ENCODE results near the gene SOX18. TPM values are rescaled to one million over a fixed set of nuclear protein-coding genes. Genes with fewer than 3 reads are reported as not detected.

Gene SOX18
- total and polyA plus RNA-seq, 2 of the 13 experiments (the other 11 are each of a cell fraction or from before 2014, with no cell fraction given), result 1.6 to 1.9 TPM

DNA sequence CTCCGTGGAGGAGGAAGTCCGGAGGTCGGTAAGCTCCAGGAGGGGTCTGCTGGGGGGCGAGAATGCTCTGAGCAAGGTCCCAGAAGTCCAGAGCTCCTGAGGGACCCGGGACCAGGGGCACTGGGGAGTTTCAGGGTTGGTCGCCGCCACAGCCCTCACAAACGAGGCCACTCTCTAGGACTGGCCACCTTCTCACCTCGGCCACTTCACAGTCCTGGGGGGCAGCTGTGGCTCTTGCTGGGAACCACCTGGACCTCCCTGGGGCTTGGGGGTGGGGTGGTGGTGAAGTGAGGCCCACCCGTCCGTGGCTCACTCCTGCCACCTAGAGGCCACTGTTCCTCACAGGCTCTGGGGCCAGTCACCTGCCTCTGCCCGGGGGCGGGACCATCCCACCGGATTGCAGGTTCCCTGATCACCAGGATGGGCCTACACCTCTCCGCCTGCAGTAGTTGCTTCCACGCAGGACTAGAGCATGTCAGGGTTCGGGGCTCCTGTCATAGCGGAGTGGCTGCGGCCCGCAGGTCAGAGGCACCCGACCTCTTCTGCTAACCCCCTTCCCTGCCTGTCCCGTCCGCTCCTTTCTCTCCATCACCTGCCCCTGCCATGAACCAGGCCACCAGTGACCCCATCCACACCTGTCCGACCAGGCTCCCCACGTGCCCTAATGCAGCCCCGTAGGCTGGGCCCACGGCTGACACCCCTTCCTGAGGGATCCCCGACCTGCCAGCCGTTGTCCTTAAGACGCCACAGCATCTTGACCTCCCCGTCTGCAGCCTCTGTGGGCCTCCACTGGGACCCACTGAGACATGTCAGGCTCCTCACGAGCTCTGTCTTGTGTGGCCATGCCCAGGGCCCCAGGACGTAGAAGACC lies 8.4 kb upstream of the SOX18 start (continued):
- TF ChIP-seq RAD21 (CRISPR knock-in tag; IDR thresholded peaks at IDR 0.05) (peak; percentile 99), ZNF777 (CRISPR knock-in tag; IDR thresholded peaks at IDR 0.05) (peak; percentile 63), ZFP62 (CRISPR knock-in tag; IDR thresholded peaks at IDR 0.05) (no peak), ZNF761 (CRISPR knock-in tag; conservative IDR thresholded peaks at IDR 0.05) (0 out of 2 replicates have a peak, but pooled peaks have one; percentile 55), MIXL1 (CRISPR knock-in tag; IDR thresholded peaks at IDR 0.05) (peak; percentile 52; the same call in 1 of the 2 replicates), ZNF780A (CRISPR knock-in tag; IDR thresholded peaks at IDR 0.05) (peak; percentile 24; the same call in 1 of the 2 replicates), ZNF256 (CRISPR knock-in tag; conservative IDR thresholded peaks at IDR 0.05) (0 out of 2 replicates have a peak, but pooled peaks have one; percentile 13), DNMT3B (CRISPR knock-in tag; conservative IDR thresholded peaks at IDR 0.05) (0 out of 2 replicates have a peak, but pooled peaks have one; percentile 24), ZNF180 (CRISPR knock-in tag; IDR thresholded peaks at IDR 0.05; ENCODE audit: borderline replicate concordance, low read depth) (peak; percentile 78; the same call in 1 of the 2 replicates), SIX4 (CRISPR knock-in tag; IDR thresholded peaks at IDR 0.05) (no peak), ZFY (CRISPR knock-in tag; IDR thresholded peaks at IDR 0.05) (no peak), ZNF510 (CRISPR knock-in tag; IDR thresholded peaks at IDR 0.05; ENCODE audit: low read depth) (peak; percentile 96; the same call in 1 of the 2 replicates), REST (IDR thresholded peaks at IDR 0.05; ENCODE audit: borderline replicate concordance in 1 of 2, low read depth in 1 of 2, low read length in 2 of 2) (no peak), MLLT10 (CRISPR knock-in tag; IDR thresholded peaks at IDR 0.05) (no peak), FIP1L1 (IDR thresholded peaks at IDR 0.05; ENCODE audit: borderline replicate concordance, insufficient read depth, low read depth, low read length) (0 out of 2 replicates have a peak, but pooled peaks have one; percentile 63), ZNF703 (CRISPR knock-in tag; IDR thresholded peaks at IDR 0.05; ENCODE audit: borderline replicate concordance) (no peak), ZNF350 (CRISPR knock-in tag; IDR thresholded peaks at IDR 0.05; ENCODE audit: borderline replicate concordance, low read depth) (peak; percentile 68), ZNF331 (CRISPR knock-in tag; IDR thresholded peaks at IDR 0.05) (peak; percentile 46; the same call in 1 of the 2 replicates), THRA (CRISPR knock-in tag; IDR thresholded peaks at IDR 0.05; ENCODE audit: borderline replicate concordance) (peak; percentile 56)
- TF ChIP-seq, protein P1, sequence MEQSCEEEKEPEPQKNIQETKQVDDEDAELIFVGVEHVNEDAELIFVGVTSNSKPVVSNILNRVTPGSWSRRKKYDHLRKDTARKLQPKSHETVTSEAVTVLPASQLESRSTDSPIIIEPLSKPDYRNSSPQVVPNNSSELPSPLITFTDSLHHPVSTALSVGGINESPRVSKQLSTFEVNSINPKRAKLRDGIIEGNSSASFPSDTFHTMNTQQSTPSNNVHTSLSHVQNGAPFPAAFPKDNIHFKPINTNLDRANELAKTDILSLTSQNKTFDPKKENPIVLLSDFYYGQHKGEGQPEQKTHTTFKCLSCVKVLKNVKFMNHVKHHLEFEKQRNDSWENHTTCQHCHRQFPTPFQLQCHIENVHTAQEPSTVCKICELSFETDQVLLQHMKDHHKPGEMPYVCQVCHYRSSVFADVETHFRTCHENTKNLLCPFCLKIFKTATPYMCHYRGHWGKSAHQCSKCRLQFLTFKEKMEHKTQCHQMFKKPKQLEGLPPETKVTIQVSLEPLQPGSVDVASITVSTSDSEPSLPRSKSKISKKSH (CRISPR knock-in tag; IDR thresholded peaks at IDR 0.05; ENCODE audit: borderline replicate concordance), result no peak
- TF ChIP-seq, protein P2, sequence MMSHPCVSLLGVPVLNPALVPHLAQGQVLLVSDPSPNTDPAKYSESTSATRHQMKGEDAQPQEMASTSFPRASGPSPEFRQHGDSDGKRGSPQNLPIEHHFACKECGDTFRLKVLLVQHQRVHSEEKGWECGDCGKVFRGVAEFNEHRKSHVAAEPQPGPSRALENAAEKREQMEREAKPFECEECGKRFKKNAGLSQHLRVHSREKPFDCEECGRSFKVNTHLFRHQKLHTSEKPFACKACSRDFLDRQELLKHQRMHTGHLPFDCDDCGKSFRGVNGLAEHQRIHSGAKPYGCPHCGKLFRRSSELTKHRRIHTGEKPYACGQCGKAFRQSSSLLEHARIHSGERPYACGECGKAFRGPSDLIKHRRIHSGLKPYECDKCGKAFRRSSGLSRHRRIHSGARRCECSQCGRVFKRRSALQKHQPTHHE (CRISPR knock-in tag; IDR thresholded peaks at IDR 0.05; ENCODE audit: borderline replicate concordance), result peak; percentile 35; the same call in 1 of the 2 replicates

All from HepG2 (cell line).